Measurements from ENCODE around the gene CACNA1H. TPM values are rescaled to one million over a fixed set of nuclear protein-coding genes. Genes with fewer than 3 reads are reported as not detected.
A peak's percentile ranks its signal among the peaks of the same experiment; 100 is the strongest.

Gene CACNA1H
- total RNA-seq, 3 donors from 2014 or later (not counting 1 experiment from before 2014, with no cell fraction given) = 1.1 to 1.5 (median 1.3) TPM

GRCh38 chr16:1151424-1152122 is 1.3 kb upstream of the CACNA1H start:
- Mint-ChIP-seq H3K27ac (no peak overlapping the region), H3K4me1 (no peaks in the 10 kb centered on the region), H3K36me3 (no peaks in the 10 kb centered on the region), H3K27me3 (ENCODE audit: low read depth in 2 of 2) (peaks cover 0 to 7% of the 10 kb centered on the region in 2 donors), H3K9me3 (peaks cover 0 to 2% of the 10 kb centered on the region in 2 donors), H3K4me3 (peak overlapping the region; percentile 40)
- intact Hi-C loops (cut with micrococcal nuclease) = no loop called here
- peaks cover 13% of the 10 kb centered on the region for H3K4me1 ChIP-seq (ENCODE audit: control insufficient read depth, insufficient read depth, low read length)
- H3K4me3 ChIP-seq (ENCODE audit: low read length) = no peak overlapping the region
- WGBS (ENCODE audit: insufficient coverage) = 55% methylated on average over 18 of the region's 18 CpGs
- no peak for DNase-seq
- peaks cover 19% of the 10 kb centered on the region for H3K27me3 ChIP-seq (ENCODE audit: control insufficient read depth, insufficient read depth, low read length)
- ATAC-seq = no peak
- no peak for TF ChIP-seq CTCF (IDR thresholded peaks at IDR 0.05)
- H3K27ac ChIP-seq (ENCODE audit: low read length) = no peak overlapping the region
- no peaks in the 10 kb centered on the region for H3K9me3 ChIP-seq (ENCODE audit: control insufficient read depth, insufficient read depth, low read length)
- H3K36me3 ChIP-seq (ENCODE audit: control insufficient read depth, insufficient read depth, low read length) = no peaks in the 10 kb centered on the region

GRCh38 chr16:1152123-1152638 is 725 bp upstream of the CACNA1H start:
- ATAC-seq (peak; percentile 50 to 62 (median 61)), DNase-seq (peak; percentile 27 to 73)
- Mint-ChIP-seq H3K36me3 (no peaks in the 10 kb centered on the region), H3K27me3 (ENCODE audit: low read depth in 2 of 2) (peaks cover 0 to 7% of the 10 kb centered on the region in 2 donors), H3K9me3 (peaks cover 0 to 2% of the 10 kb centered on the region in 2 donors), H3K4me3 (peak overlapping the region; percentile 71), H3K27ac (no peak overlapping the region), H3K4me1 (no peaks in the 10 kb centered on the region)
- peak overlapping the region; percentile 12 for H3K4me3 ChIP-seq (ENCODE audit: low read length)
- H3K27me3 ChIP-seq (ENCODE audit: control insufficient read depth, insufficient read depth, low read length) = peaks cover 19% of the 10 kb centered on the region
- 3% methylated on average over 32 of the region's 40 CpGs for WGBS (ENCODE audit: insufficient coverage)
- no peak for TF ChIP-seq CTCF (IDR thresholded peaks at IDR 0.05)
- intact Hi-C loops (cut with micrococcal nuclease) = no loop called here
- H3K36me3 ChIP-seq (ENCODE audit: control insufficient read depth, insufficient read depth, low read length) = no peaks in the 10 kb centered on the region
- H3K9me3 ChIP-seq (ENCODE audit: control insufficient read depth, insufficient read depth, low read length) = no peaks in the 10 kb centered on the region
- peaks cover 13% of the 10 kb centered on the region for H3K4me1 ChIP-seq (ENCODE audit: control insufficient read depth, insufficient read depth, low read length)
- H3K27ac ChIP-seq (ENCODE audit: low read length) = no peak overlapping the region

- 3% methylated on average over 69 of the region's 94 CpGs for WGBS (ENCODE audit: insufficient coverage)
- intact Hi-C loops (cut with micrococcal nuclease) = no loop called here
- H3K27me3 ChIP-seq (ENCODE audit: control insufficient read depth, insufficient read depth, low read length) = peaks cover 19% of the 10 kb centered on the region
Observed at GRCh38 chr16:1153480-1154160, 714 bp downstream of the CACNA1H start.

More at GRCh38 chr16:1153480-1154160, 714 bp downstream of the CACNA1H start:
- no peak for ATAC-seq
- no peaks in the 10 kb centered on the region for H3K9me3 Mint-ChIP-seq
- peak in 1 of 2 donors; percentile 26 for DNase-seq
- no peak overlapping the region for H3K27ac Mint-ChIP-seq
- Histone ChIP-seq H3K36me3 (ENCODE audit: control insufficient read depth, insufficient read depth, low read length) (no peaks in the 10 kb centered on the region), H3K4me1 (ENCODE audit: control insufficient read depth, insufficient read depth, low read length) (peaks cover 13% of the 10 kb centered on the region), H3K4me3 (ENCODE audit: low read length) (no peak overlapping the region), H3K9me3 (ENCODE audit: control insufficient read depth, insufficient read depth, low read length) (no peaks in the 10 kb centered on the region), H3K27ac (ENCODE audit: low read length) (no peak overlapping the region)
- no peaks in the 10 kb centered on the region for H3K36me3 Mint-ChIP-seq
- no peak for TF ChIP-seq CTCF (IDR thresholded peaks at IDR 0.05)
- H3K4me1 Mint-ChIP-seq = no peaks in the 10 kb centered on the region
- peak overlapping the region; percentile 42 for H3K4me3 Mint-ChIP-seq
- H3K27me3 Mint-ChIP-seq (ENCODE audit: low read depth in 2 of 2) = peaks cover 0 to 7% of the 10 kb centered on the region in 2 donors

Data from natural killer cell (primary cell).